Left ventricle myocardium superior (tissue), 1 donor: Measurements from ENCODE around the gene RGL1. TPM values are rescaled to one million over a fixed set of nuclear protein-coding genes. Genes with fewer than 3 reads are reported as not detected.

Experiments used
- ATAC-seq: fragments of 200-7000 bp; cut with Tn5 transposase; one replicate; pipeline ENCODE4 v1.9.1; 2020; ENCODE audit warnings: mild to moderate bottlenecking, moderate library complexity
- DNase-seq: peaks from one replicate; pipeline ENCODE4 v3.0.0-alpha.2; 2020
- intact Hi-C: fragments of 100-400 bp; cut with micrococcal nuclease; formaldehyde crosslinking; loops from one replicate; pipeline ENCODE4 v1.11.0; 2022
- total RNA-seq: library from RNA; stranded (reverse); fragmentation: NEBNext Ultra II Directional; extraction: Animal tissue kit (Norgen Biotek cat#: 25700); gene quantifications from one replicate; pipeline ENCODE4 v1.2.1, GENCODE V29; 2021
- donor health status: DM: no; HTN: yes; CAD: no; lungs with severe emphysema.

Gene RGL1
- total RNA-seq, 1 donor from 2014 or later = 18.5 TPM

GRCh38 chr1:183903101-183903500 lies 98.2 kb downstream of the RGL1 start:
- ATAC-seq (no peak), DNase-seq (no peak)
- intact Hi-C loops = no loop called here

GRCh38 chr1:183905508-183906113 lies 100.7 kb downstream of the RGL1 start:
- DNase-seq (peak; percentile 48), ATAC-seq (peak; percentile 90)
- intact Hi-C loops = no loop called here

- intact Hi-C loops = no loop called here
- DNase-seq = no peak
- no peak for ATAC-seq
Measured at GRCh38 chr1:183907070-183907469, 102.2 kb downstream of the RGL1 start.

GRCh38 chr1:183908079-183908478 lies 103.2 kb downstream of the RGL1 start:
- ATAC-seq = peak; percentile 25
- no peak for DNase-seq
- intact Hi-C loops = no loop called here

GRCh38 chr1:183909672-183910071 lies 104.8 kb downstream of the RGL1 start:
- no peak for DNase-seq
- ATAC-seq = no peak
- intact Hi-C loops = no loop called here

- intact Hi-C loops = no loop called here
- ATAC-seq (no peak), DNase-seq (no peak)
Measured at GRCh38 chr1:183910845-183911244, 105.9 kb downstream of the RGL1 start.

- intact Hi-C loops = no loop called here
- peak; percentile 33 for ATAC-seq
- no peak for DNase-seq
Measured at GRCh38 chr1:183911285-183911684, 106.4 kb downstream of the RGL1 start.

- intact Hi-C loops = no loop called here
- no peak for ATAC-seq
- no peak for DNase-seq
Measured at GRCh38 chr1:183912265-183912886, 107.5 kb downstream of the RGL1 start.

GRCh38 chr1:183913567-183913993 lies 108.7 kb downstream of the RGL1 start:
- DNase-seq (no peak), ATAC-seq (no peak)
- intact Hi-C loops = no loop called here

- ATAC-seq = peak; percentile 24
- intact Hi-C loops = no loop called here
- no peak for DNase-seq
Measured at GRCh38 chr1:183914276-183914675, 109.4 kb downstream of the RGL1 start.

- intact Hi-C loops = loop anchor here (5.0 kb wide), 1 partner anchor 263 kb away; the partner anchor contains the start of gene APOBEC4
- ATAC-seq (no peak), DNase-seq (no peak)
Measured at GRCh38 chr1:183914891-183915290, 110.0 kb downstream of the RGL1 start.

- intact Hi-C loops = loop anchor here (5.0 kb wide), 1 partner anchor 264 kb away; the partner anchor contains the start of gene APOBEC4
- ATAC-seq (peak; percentile 79), DNase-seq (peak; percentile 52)
Measured at GRCh38 chr1:183915625-183916510, 110.9 kb downstream of the RGL1 start.

GRCh38 chr1:183916574-183916973 lies 111.7 kb downstream of the RGL1 start:
- intact Hi-C loops = loop anchor here (5.0 kb wide), 1 partner anchor 264 kb away; the partner anchor contains the start of gene APOBEC4
- DNase-seq = no peak
- no peak for ATAC-seq

GRCh38 chr1:183918589-183918988 lies 113.7 kb downstream of the RGL1 start:
- no peak for DNase-seq
- intact Hi-C loops = loop anchor here (5.0 kb wide), 1 partner anchor 266 kb away; the partner anchor contains the start of gene APOBEC4
- no peak for ATAC-seq

- intact Hi-C loops = no loop called here
- no peak for DNase-seq
- no peak for ATAC-seq
Measured at GRCh38 chr1:183920651-183921050, 115.7 kb downstream of the RGL1 start.

GRCh38 chr1:183922197-183922596 lies 117.3 kb downstream of the RGL1 start:
- intact Hi-C loops = no loop called here
- no peak for ATAC-seq
- no peak for DNase-seq

- no peak for ATAC-seq
- intact Hi-C loops = no loop called here
- no peak for DNase-seq
Measured at GRCh38 chr1:183925947-183926346, 121.0 kb downstream of the RGL1 start.

GRCh38 chr1:183926983-183927382 lies 122.1 kb downstream of the RGL1 start:
- ATAC-seq = peak; percentile 20
- intact Hi-C loops = no loop called here

GRCh38 chr1:183931646-183932271 lies 126.8 kb downstream of the RGL1 start:
- DNase-seq (no peak), ATAC-seq (no peak)
- intact Hi-C loops = no loop called here

More at GRCh38 chr1:183926983-183927382, 122.1 kb downstream of the RGL1 start:
- no peak for DNase-seq
